HUES48 (cell line): ENCODE results near the gene OSBP2.

Source experiments
- H3K27ac ChIP-seq: one replicate; pipeline ENCODE4 v1.7.0; 2013; ENCODE audit warnings: low read depth, low read length, inconsistent platforms
- H3K27me3 ChIP-seq: 2 replicates; pipeline ENCODE4 v1.6.1; 2013; ENCODE audit warnings: mild to moderate bottlenecking, low read length; ENCODE audit not compliant: control insufficient read depth, insufficient read depth
- H3K36me3 ChIP-seq: 2 replicates; pipeline ENCODE4 v1.6.1; 2013; ENCODE audit warnings: low read length; ENCODE audit not compliant: control insufficient read depth, insufficient read depth
- H3K4me1 ChIP-seq: 2 replicates; pipeline ENCODE4 v1.6.1; 2013; ENCODE audit warnings: mild to moderate bottlenecking, low read length; ENCODE audit not compliant: control insufficient read depth, insufficient read depth
- H3K4me3 ChIP-seq: 2 replicates; pipeline ENCODE4 v1.5.1; 2013; ENCODE audit warnings: mild to moderate bottlenecking, low read depth, low read length
- H3K9ac ChIP-seq: 2 replicates; pipeline ENCODE4 v1.6.1; 2013; ENCODE audit warnings: mild to moderate bottlenecking, low read depth, low read length, moderate library complexity
- H3K9me3 ChIP-seq: 2 replicates; pipeline ENCODE4 v1.6.1; 2013; ENCODE audit warnings: low read length; ENCODE audit not compliant: control insufficient read depth, insufficient read depth

Gene OSBP2

DNA sequence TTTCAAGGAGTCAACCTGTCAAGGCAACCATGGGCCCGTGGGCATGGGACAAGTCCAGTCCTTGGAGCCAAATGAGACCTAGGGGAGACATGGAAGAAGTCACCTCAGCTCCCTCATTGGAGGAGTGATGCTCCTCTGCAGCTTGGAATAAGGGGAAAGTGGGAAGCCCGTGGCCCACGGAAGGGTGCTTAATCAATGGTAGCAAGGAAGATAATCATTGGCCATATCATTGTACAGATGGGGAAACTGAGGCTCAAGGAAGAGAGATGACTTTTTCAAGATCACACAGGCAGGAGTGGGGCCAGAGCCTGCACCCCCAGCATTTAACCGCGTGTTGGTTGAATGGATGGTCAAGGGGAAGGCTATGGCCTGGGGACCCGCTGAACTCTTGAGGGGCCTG lies 133.0 kb downstream of the OSBP2 start:
- H3K9ac ChIP-seq = no peak overlapping the region
- peaks cover 10% of the 10 kb centered on the region for H3K27me3 ChIP-seq
- no peak overlapping the region for H3K27ac ChIP-seq
- H3K4me3 ChIP-seq = no peak overlapping the region
- H3K4me1 ChIP-seq = peaks cover 10% of the 10 kb centered on the region; the same call in 1 of the 2 replicates
- H3K9me3 ChIP-seq = no peaks in the 10 kb centered on the region
- H3K36me3 ChIP-seq = no peaks in the 10 kb centered on the region

DNA sequence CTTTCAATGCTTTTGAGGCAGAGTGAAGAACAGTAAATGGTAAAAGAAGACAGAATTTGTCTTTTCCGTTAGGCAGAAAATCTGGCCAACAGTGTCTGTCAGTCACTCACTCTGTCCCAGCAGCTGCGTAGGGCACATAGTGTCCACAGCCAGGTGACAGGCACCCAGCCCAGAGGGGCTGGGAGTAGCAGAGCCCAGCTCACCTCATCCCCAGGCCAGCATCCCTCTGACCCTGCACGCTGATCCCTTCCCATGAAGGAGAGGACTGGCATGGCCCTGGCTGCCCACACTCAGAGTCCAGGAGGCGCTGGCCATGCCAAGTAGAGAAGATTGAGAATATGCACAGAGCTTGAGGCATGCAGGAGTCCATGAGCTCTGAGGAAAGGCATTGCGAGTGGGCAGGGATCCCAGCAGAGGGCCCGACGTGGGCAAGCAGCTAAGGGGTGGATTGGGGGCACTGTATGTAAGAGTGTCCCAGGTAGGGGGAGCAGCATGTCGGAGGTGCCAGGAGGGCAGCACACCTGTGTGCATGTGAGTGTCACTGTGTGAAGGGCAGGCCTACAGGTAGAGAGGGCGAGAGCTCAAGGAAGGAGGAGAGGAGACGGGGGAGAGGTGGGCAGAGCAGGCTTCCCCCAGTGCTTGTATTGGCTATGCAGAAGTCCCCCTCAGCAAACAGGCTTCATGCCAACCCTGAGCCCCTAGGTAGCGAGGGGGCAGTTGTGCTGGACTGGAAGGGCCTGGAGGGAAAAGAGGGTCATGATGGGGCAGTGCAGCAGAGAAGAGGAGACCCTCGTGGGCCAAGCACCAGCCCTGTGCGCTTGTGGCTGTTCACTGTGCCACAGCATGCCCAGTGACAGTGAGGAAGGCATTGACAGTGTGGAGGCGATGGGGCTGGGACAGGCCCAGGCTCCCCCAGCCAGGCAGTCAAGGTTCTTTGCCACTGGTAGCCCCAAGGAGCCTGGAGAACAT lies 133.8 kb downstream of the OSBP2 start:
- H3K27ac ChIP-seq = no peak overlapping the region
- H3K4me3 ChIP-seq = no peak overlapping the region
- peaks cover 10% of the 10 kb centered on the region; the same call in 1 of the 2 replicates for H3K4me1 ChIP-seq
- no peaks in the 10 kb centered on the region for H3K9me3 ChIP-seq
- no peaks in the 10 kb centered on the region for H3K36me3 ChIP-seq
- H3K9ac ChIP-seq = no peak overlapping the region
- peaks cover 2% of the 10 kb centered on the region for H3K27me3 ChIP-seq

GRCh38 chr22:30829901-30830550 lies 135.4 kb downstream of the OSBP2 start:
- H3K4me1 ChIP-seq = peaks cover 10% of the 10 kb centered on the region; the same call in 1 of the 2 replicates
- H3K4me3 ChIP-seq = no peak overlapping the region
- H3K9ac ChIP-seq = no peak overlapping the region
- H3K9me3 ChIP-seq = no peaks in the 10 kb centered on the region
- no peaks in the 10 kb centered on the region for H3K27me3 ChIP-seq
- no peaks in the 10 kb centered on the region for H3K36me3 ChIP-seq
- H3K27ac ChIP-seq = no peak overlapping the region

DNA sequence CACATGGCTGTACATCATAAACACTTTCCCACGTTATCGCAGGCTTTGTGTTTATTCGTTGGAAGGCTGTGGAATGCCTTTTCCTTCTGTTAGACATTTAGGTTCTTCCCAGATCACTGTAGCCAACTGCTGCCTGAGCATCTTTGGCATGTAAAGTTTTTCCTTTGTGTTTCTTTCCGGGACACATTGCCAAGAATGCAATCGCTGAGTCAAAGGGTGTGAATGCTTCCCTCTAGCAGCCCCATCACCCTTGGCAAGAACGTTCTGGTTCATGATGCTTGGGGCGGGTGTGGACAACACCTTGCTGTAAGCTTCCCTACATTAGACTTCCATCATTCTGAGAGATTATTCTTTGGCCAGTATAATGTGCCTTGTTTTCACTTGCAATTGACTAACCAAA lies 136.2 kb downstream of the OSBP2 start:
- Histone ChIP-seq H3K9me3 (no peaks in the 10 kb centered on the region), H3K4me3 (no peak overlapping the region), H3K36me3 (no peaks in the 10 kb centered on the region), H3K9ac (no peak overlapping the region), H3K4me1 (peaks cover 10% of the 10 kb centered on the region; the same call in 1 of the 2 replicates), H3K27me3 (no peaks in the 10 kb centered on the region), H3K27ac (no peak overlapping the region)

DNA sequence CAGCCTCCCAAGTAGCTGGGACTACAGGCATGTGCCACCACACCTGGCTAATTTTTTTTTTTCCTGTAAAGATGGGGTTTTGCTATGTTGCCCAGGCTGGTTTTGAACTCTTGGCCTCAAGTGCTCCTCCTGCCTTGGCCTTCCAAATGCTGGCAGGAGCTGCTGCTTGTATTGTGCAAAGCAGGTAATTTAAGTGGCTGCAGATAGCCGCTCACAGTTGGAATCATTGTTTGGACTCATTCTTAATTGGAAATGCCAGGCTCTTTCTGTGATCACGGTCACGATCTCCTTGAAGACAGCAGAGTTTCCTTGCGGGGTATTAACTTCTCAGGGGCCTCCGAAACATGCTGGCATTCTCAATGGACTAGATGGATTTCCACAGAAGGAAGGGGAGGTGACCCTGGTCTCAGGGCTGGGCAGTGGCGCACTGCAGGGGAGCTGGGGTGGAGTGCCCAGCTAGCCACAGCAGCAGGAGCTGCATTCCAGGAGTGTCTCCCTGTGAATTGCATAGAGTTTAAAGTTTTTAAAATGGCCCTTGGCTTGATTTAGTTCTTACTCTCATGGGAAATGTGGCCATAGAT lies 137.8 kb downstream of the OSBP2 start:
- Histone ChIP-seq H3K4me3 (no peak overlapping the region), H3K27ac (no peak overlapping the region), H3K9me3 (no peaks in the 10 kb centered on the region), H3K27me3 (no peaks in the 10 kb centered on the region), H3K9ac (no peak overlapping the region), H3K4me1 (peaks cover 10% of the 10 kb centered on the region; the same call in 1 of the 2 replicates), H3K36me3 (no peaks in the 10 kb centered on the region)

DNA sequence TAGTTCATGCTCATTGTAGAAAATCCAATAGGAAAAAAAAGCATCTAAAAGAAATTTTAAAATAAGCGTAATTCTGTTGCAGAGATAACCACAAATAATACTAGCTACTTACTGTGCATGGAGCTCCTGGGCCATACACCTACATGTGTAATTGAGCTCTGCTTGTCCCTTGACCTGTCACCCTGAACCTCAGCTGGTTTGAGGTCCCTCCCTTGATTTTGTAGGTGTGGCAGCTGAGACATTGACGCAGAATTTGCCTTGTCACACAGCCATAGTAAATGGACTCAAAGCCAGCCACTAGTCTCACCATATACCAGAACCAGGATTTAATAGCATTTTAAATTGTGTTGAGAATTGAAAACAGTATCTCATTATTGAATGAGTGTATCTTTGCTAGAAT lies 138.6 kb downstream of the OSBP2 start:
- Histone ChIP-seq H3K27me3 (no peaks in the 10 kb centered on the region), H3K9me3 (peaks cover 4% of the 10 kb centered on the region; the same call in 1 of the 2 replicates), H3K9ac (no peak overlapping the region), H3K4me3 (no peak overlapping the region), H3K27ac (no peak overlapping the region), H3K4me1 (peaks cover 10% of the 10 kb centered on the region; the same call in 1 of the 2 replicates), H3K36me3 (no peaks in the 10 kb centered on the region)

DNA sequence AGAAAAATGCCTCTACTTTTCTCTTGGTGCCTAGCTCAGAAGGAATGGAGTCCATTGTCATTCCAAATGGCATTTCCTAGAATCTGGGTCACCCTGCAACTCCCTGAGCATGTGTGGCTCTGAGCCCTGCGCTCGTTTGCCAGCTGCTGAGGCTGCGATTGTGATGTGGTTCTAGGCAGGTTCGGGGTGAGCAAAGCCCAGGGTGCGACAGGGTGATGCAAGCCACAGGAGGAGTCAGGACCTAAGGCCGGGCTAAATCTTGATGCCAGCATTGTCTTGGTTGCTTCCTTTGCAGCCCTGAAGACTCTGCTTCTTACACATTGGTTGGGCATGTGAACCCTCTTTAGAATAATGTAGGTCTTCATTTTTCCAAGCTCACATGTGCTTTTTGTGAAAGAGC lies 142.9 kb downstream of the OSBP2 start:
- Histone ChIP-seq H3K9ac (no peak overlapping the region), H3K4me3 (no peak overlapping the region), H3K4me1 (no peaks in the 10 kb centered on the region), H3K27me3 (no peaks in the 10 kb centered on the region), H3K36me3 (no peaks in the 10 kb centered on the region), H3K9me3 (peaks cover 5% of the 10 kb centered on the region; the same call in 1 of the 2 replicates), H3K27ac (no peak overlapping the region)

- no peak overlapping the region for H3K4me3 ChIP-seq
- no peak overlapping the region for H3K27ac ChIP-seq
- no peak overlapping the region for H3K9ac ChIP-seq
- H3K4me1 ChIP-seq = no peaks in the 10 kb centered on the region
- H3K27me3 ChIP-seq = no peaks in the 10 kb centered on the region
- H3K36me3 ChIP-seq = no peaks in the 10 kb centered on the region
- peaks cover 5% of the 10 kb centered on the region; the same call in 1 of the 2 replicates for H3K9me3 ChIP-seq
Observed at GRCh38 chr22:30838111-30838510, 143.4 kb downstream of the OSBP2 start.

GRCh38 chr22:30841273-30841672 lies 146.6 kb downstream of the OSBP2 start:
- no peaks in the 10 kb centered on the region for H3K27me3 ChIP-seq
- H3K36me3 ChIP-seq = no peaks in the 10 kb centered on the region
- no peaks in the 10 kb centered on the region for H3K4me1 ChIP-seq
- peaks cover 5% of the 10 kb centered on the region; the same call in 1 of the 2 replicates for H3K9me3 ChIP-seq
- H3K9ac ChIP-seq = no peak overlapping the region
- no peak overlapping the region for H3K4me3 ChIP-seq
- H3K27ac ChIP-seq = no peak overlapping the region

- Histone ChIP-seq H3K27ac (no peak overlapping the region), H3K27me3 (no peaks in the 10 kb centered on the region), H3K4me1 (no peaks in the 10 kb centered on the region)
Observed at GRCh38 chr22:30843245-30843644, 148.6 kb downstream of the OSBP2 start.

More at GRCh38 chr22:30843245-30843644, 148.6 kb downstream of the OSBP2 start:
- no peak overlapping the region for H3K9ac ChIP-seq
- H3K36me3 ChIP-seq = no peaks in the 10 kb centered on the region
- peaks cover 3% of the 10 kb centered on the region; the same call in 1 of the 2 replicates for H3K9me3 ChIP-seq
- no peak overlapping the region for H3K4me3 ChIP-seq
